Peyer's patch (tissue), 4 donors: Measurements from ENCODE around the gene TMEM127. TPM values are rescaled to one million over a fixed set of nuclear protein-coding genes. Genes with fewer than 3 reads are reported as not detected.
A peak's percentile ranks its signal among the peaks of the same experiment; 100 is the strongest.

Experiments
- DNase-seq, 3 donors: peaks; one replicate each; pipeline ENCODE4 v3.0.0-alpha.2; 2017 to 2019
- H3K27ac ChIP-seq, 4 donors: fragments of 200-600 bp; sonication (generic); one replicate each; pipeline ENCODE4 v1.5.1; 2016 to 2019
- H3K27me3 ChIP-seq, 2 donors: fragments of 200-600 bp; sonication (generic); one replicate each; pipeline ENCODE4 v1.5.1; 2019
- H3K36me3 ChIP-seq, 3 donors: fragments of 200-600 bp; sonication (generic); one replicate each; pipeline ENCODE4 v1.5.1; 2016 to 2019
- H3K4me1 ChIP-seq, 4 donors: fragments of 200-600 bp; sonication (generic); one replicate each; pipeline ENCODE4 v1.5.1; 2016 to 2019
- H3K4me3 ChIP-seq, 4 donors: fragments of 200-600 bp; sonication (generic); 1 replicate in 3 of 4; 2 replicates in 1 of 4; pipeline ENCODE4 v1.5.1; 2016 to 2019; ENCODE audit warnings: mild to moderate bottlenecking in 1 of 4
- H3K9me3 ChIP-seq, 4 donors: fragments of 200-600 bp; sonication (generic); one replicate each; pipeline ENCODE4 v1.5.1; 2016 to 2019; ENCODE audit warnings: mild to moderate bottlenecking in 1 of 4
- POLR2A ChIP-seq, 2 donors: fragments of 450-650 bp; IDR thresholded peaks; one replicate each; pipeline ENCODE4 v1.5.1; 2017; ENCODE audit warnings: antibody characterized with exemption in 2 of 2, mild to moderate bottlenecking in 2 of 2, moderate library complexity in 2 of 2
- total RNA-seq, 4 donors: library from RNA; depleted of rRNA; stranded (reverse); fragments of >200 nt; gene quantifications; one replicate each; pipeline ENCODE4 v1.1.0, GENCODE V29; 2016
- TF ChIP-seq, protein P1 (sequence below), 6 experiments: fragments of 450-650 bp in 4 of 6; fragments of 200-600 bp in 2 of 6; sonication (generic) in 1 of 6; IDR thresholded peaks; one replicate each; pipeline ENCODE4 v1.5.1; 2017 to 2019; ENCODE audit warnings: antibody characterized with exemption in 6 of 6, mild to moderate bottlenecking in 3 of 6, moderate library complexity in 1 of 6

TMEM127 gene
- total RNA-seq, 4 donors from 2014 or later = 25.6 to 81.4 (median 67.1) TPM

DNA sequence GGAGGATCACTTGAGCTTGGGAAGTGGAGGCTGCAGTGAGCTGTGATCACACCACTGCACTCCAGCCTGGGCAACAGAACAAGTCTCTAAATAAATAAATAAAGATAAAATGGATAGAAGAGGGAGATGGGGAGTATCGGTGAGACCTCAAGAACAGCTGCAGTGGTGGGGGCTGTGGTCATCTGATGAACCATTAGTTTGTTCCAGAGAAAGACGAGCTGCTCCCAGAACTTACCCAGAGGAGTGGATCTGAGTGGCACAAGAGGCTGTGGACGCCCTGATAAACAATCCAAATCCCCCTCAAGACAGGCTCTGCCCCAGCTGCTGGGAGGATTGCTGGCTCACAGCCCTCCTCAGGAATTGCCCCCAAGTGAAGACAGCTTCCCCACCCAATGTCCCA, 26.7 kb downstream of the TMEM127 start:
- Histone ChIP-seq H3K4me3 (no peak overlapping the region), H3K9me3 (no peaks in the 10 kb centered on the region), H3K4me1 (peaks cover 0 to 8% (median 3%) of the 10 kb centered on the region in 4 donors), H3K27ac (no peak overlapping the region), H3K27me3 (no peaks in the 10 kb centered on the region), H3K36me3 (no peaks in the 10 kb centered on the region)
- no peak for DNase-seq
- no peak for TF ChIP-seq POLR2A (IDR thresholded peaks at IDR 0.05)
- TF ChIP-seq, protein P1, sequence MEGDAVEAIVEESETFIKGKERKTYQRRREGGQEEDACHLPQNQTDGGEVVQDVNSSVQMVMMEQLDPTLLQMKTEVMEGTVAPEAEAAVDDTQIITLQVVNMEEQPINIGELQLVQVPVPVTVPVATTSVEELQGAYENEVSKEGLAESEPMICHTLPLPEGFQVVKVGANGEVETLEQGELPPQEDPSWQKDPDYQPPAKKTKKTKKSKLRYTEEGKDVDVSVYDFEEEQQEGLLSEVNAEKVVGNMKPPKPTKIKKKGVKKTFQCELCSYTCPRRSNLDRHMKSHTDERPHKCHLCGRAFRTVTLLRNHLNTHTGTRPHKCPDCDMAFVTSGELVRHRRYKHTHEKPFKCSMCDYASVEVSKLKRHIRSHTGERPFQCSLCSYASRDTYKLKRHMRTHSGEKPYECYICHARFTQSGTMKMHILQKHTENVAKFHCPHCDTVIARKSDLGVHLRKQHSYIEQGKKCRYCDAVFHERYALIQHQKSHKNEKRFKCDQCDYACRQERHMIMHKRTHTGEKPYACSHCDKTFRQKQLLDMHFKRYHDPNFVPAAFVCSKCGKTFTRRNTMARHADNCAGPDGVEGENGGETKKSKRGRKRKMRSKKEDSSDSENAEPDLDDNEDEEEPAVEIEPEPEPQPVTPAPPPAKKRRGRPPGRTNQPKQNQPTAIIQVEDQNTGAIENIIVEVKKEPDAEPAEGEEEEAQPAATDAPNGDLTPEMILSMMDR (IDR thresholded peaks at IDR 0.05) = no peak

DNA sequence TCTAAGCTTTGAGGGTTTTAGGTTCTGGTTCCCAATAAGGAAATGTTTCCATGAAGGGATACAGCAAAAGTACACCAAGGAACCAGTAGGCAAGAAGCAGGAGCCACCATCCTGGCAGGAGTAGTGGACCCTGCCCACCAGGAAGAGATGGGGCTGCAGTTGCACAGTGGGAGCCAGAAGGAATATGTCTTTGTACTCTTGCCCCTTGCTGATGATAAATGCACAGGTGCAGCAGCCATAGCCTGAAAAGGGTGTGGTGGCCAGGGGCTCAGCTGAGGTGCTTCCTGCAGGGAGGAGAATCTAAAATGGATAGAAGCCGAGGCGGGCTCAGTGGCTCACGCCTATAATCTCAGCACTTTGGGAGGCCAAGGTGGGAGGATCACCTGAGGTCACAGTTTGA, 27.5 kb downstream of the TMEM127 start:
- H3K9me3 ChIP-seq = no peaks in the 10 kb centered on the region
- no peaks in the 10 kb centered on the region for H3K27me3 ChIP-seq
- H3K36me3 ChIP-seq = no peaks in the 10 kb centered on the region
- no peak overlapping the region for H3K4me3 ChIP-seq
- peaks cover 0 to 8% (median 3%) of the 10 kb centered on the region in 4 donors for H3K4me1 ChIP-seq
- DNase-seq = no peak
- no peak for TF ChIP-seq POLR2A (IDR thresholded peaks at IDR 0.05)
- TF ChIP-seq, protein P1 (IDR thresholded peaks at IDR 0.05) = no peak
- H3K27ac ChIP-seq = no peak overlapping the region

DNA sequence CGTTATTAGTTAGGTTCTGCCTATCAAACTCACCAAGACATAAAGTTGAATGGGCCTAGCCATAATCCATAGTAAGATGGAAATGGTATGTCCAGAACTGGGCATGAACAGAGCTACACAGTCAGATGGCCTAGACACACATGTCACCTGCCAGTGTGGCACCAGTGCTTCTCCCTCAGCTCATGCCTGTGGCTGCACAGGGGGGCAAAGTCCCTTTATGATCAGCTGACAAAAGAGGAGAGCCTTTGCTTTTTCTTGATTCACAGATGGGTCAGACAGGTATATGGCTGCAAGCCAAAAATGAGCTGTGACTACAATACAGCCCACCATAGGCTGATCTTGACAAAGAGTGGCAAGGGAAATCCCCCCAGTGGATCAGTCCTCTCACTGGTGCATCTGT, 28.9 kb downstream of the TMEM127 start:
- no peak overlapping the region for H3K27ac ChIP-seq
- peak in 1 of 3 donors; percentile 58 for DNase-seq
- no peak overlapping the region for H3K4me3 ChIP-seq
- no peak for TF ChIP-seq POLR2A (IDR thresholded peaks at IDR 0.05)
- TF ChIP-seq, protein P1 (IDR thresholded peaks at IDR 0.05) = no peak
- H3K9me3 ChIP-seq = no peaks in the 10 kb centered on the region
- H3K36me3 ChIP-seq = no peaks in the 10 kb centered on the region
- peaks cover 0 to 8% (median 3%) of the 10 kb centered on the region in 4 donors for H3K4me1 ChIP-seq
- H3K27me3 ChIP-seq = no peaks in the 10 kb centered on the region

DNA sequence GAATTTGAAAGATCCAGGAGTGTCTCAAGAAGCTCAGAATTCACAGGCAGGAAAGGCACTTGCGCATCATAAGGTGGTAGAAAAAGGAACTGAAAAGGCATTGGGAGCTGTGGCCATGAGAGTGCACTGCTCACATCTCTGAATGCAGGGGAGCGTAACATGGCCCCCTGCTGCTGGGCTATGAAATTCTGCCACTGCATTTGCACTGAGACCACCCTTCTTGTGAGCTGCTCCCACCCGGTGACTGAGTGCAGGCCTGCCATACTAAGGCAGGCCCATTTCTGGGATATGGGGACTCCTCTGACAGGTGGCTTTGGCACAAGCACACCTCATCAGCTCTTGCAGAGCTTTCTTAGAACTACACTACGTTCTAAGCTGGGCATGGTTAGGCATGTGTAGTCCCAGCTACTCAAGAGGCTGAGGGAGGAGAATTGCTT, 31.9 kb downstream of the TMEM127 start:
- TF ChIP-seq, protein P1 (IDR thresholded peaks at IDR 0.05) = peak in 3 of 6 experiments; percentile 8 to 23 (median 11)
- TF ChIP-seq POLR2A (IDR thresholded peaks at IDR 0.05) = no peak
- Histone ChIP-seq H3K27me3 (no peaks in the 10 kb centered on the region), H3K27ac (no peak overlapping the region), H3K9me3 (no peaks in the 10 kb centered on the region), H3K4me3 (no peak overlapping the region), H3K36me3 (no peaks in the 10 kb centered on the region), H3K4me1 (no peaks in the 10 kb centered on the region)
- DNase-seq = peak in 1 of 3 donors; percentile 51

DNA sequence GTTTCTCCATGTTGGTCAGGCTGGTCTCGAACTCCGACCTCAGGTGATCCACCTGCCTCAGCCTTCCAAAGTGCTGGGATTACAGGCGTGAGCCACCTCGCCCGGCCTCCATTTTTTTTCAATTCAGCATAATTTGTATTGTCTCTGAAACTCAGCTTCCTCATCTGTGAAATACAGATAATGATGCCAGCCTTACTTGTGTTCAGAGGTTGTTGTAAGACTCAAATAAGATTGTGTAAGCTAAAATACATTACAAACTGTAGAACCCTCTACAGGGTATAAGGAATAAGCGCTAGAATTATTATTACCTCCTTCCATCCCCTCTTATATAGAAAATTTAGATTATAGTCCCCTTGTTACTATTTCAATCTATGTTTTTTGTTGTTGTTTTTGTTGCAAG, 32.4 kb downstream of the TMEM127 start:
- Histone ChIP-seq H3K27me3 (no peaks in the 10 kb centered on the region), H3K9me3 (no peaks in the 10 kb centered on the region), H3K4me3 (no peak overlapping the region), H3K27ac (no peak overlapping the region), H3K4me1 (no peaks in the 10 kb centered on the region), H3K36me3 (no peaks in the 10 kb centered on the region)
- DNase-seq = no peak
- no peak for TF ChIP-seq POLR2A (IDR thresholded peaks at IDR 0.05)
- TF ChIP-seq, protein P1 (IDR thresholded peaks at IDR 0.05) = no peak

DNA sequence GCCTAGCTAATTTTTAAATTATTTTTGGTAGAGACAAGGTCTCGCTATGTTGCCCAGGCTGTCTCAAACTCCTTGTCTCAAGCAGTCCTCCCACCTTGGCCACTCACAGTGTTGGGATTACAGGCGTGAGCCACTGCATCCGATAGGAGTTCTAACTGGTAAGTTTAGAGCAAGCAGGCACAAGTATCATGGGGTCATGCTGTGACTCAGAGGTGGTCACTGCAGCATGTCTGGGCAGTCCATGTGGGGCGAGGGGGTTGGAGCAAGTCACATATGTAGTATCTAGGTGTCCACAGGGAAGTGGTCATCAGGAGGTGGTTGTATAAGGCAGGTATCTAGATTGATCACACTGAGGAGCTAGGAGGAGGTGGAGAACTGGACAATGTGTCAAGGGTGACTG, 34.5 kb downstream of the TMEM127 start:
- TF ChIP-seq POLR2A (IDR thresholded peaks at IDR 0.05) = no peak
- TF ChIP-seq, protein P1 (IDR thresholded peaks at IDR 0.05) = no peak
- Histone ChIP-seq H3K36me3 (no peaks in the 10 kb centered on the region), H3K4me1 (no peaks in the 10 kb centered on the region), H3K4me3 (no peak overlapping the region), H3K27me3 (no peaks in the 10 kb centered on the region), H3K27ac (no peak overlapping the region), H3K9me3 (no peaks in the 10 kb centered on the region)
- DNase-seq = no peak
